Kidney glomerular epithelial cell (primary cell): ENCODE measurements around the gene CNIH2.
"Not testable (repeated sequence)": the region's sequence is repeated elsewhere in the genome, so short reads cannot be mapped to it uniquely, and the experiment has no call there.

Experiments used
- DNase-seq: peaks from one replicate; lab custom pipeline; 2025; lab: John Stamatoyannopoulos, UW

CNIH2 gene

GRCh38 chr11:66277471-66278362 is at the start of gene CNIH2:
Gene CNIH2, plus strand, starts transcription at chr11:66278175. Its CDS starts 282 bp downstream, at chr11:66278457.
- no peak for DNase-seq

- DNase-seq = no peak
Measured at GRCh38 chr11:66228521-66228920, 49.5 kb upstream of the CNIH2 start.

GRCh38 chr11:66230156-66230555 is 47.8 kb upstream of the CNIH2 start:
- DNase-seq = no peak

- no peak for DNase-seq
Measured at GRCh38 chr11:66230978-66231377, 47.0 kb upstream of the CNIH2 start.

- DNase-seq = no peak
Measured at GRCh38 chr11:66231561-66231960, 46.4 kb upstream of the CNIH2 start.

GRCh38 chr11:66232769-66233168 is 45.2 kb upstream of the CNIH2 start:
- DNase-seq = no peak

- DNase-seq = no peak
Measured at GRCh38 chr11:66233301-66233700, 44.7 kb upstream of the CNIH2 start.

GRCh38 chr11:66235141-66235540 is 42.8 kb upstream of the CNIH2 start:
- DNase-seq = no peak

GRCh38 chr11:66237867-66238266 is 40.1 kb upstream of the CNIH2 start:
- no peak for DNase-seq

GRCh38 chr11:66238786-66239413 is 39.1 kb upstream of the CNIH2 start:
- DNase-seq = no peak

GRCh38 chr11:66239511-66239910 is 38.5 kb upstream of the CNIH2 start:
- DNase-seq = no peak

- no peak for DNase-seq
Measured at GRCh38 chr11:66239998-66240780, 37.8 kb upstream of the CNIH2 start.

- no peak for DNase-seq
Measured at GRCh38 chr11:66240781-66241136, 37.2 kb upstream of the CNIH2 start.

GRCh38 chr11:66242095-66242765 is 35.7 kb upstream of the CNIH2 start:
- DNase-seq = no peak

- DNase-seq = no peak
Measured at GRCh38 chr11:66243782-66244535, 34.0 kb upstream of the CNIH2 start.

GRCh38 chr11:66247295-66247694 is 30.7 kb upstream of the CNIH2 start:
- DNase-seq = no peak

GRCh38 chr11:66247801-66248200 is 30.2 kb upstream of the CNIH2 start:
- no peak for DNase-seq

- no peak for DNase-seq
Measured at GRCh38 chr11:66248903-66249302, 29.1 kb upstream of the CNIH2 start.

GRCh38 chr11:66251809-66252208 is 26.2 kb upstream of the CNIH2 start:
- DNase-seq = no peak

- DNase-seq = not testable (repeated sequence)
Measured at GRCh38 chr11:66253081-66253480, 24.9 kb upstream of the CNIH2 start.

- no peak for DNase-seq
Measured at GRCh38 chr11:66258473-66258893, 19.5 kb upstream of the CNIH2 start.
